Omental fat pad (tissue), 4 donors: ENCODE data around the gene POLR2H. TPM values are rescaled to one million over a fixed set of nuclear protein-coding genes. Genes with fewer than 3 reads are reported as not detected.
A peak's percentile ranks its signal among the peaks of the same experiment; 100 is the strongest.

ENCODE experiments used
- ATAC-seq: fragments of 150-250 bp; one replicate; pipeline ENCODE4 v1.9.1; 2016; ENCODE audit warnings: mild to moderate bottlenecking, moderate library complexity; ENCODE audit not compliant: low FRiP score
- DNase-seq: peaks from one replicate; pipeline ENCODE4 v3.0.0-alpha.2; 2019; ENCODE audit warnings: low spot score
- CTCF ChIP-seq, 3 donors: fragments of 450-650 bp; IDR thresholded peaks; one replicate each; pipeline ENCODE4 v1.5.1; 2016 to 2017; ENCODE audit warnings: antibody characterized with exemption in 3 of 3, mild to moderate bottlenecking in 3 of 3, moderate library complexity in 2 of 3
- total RNA-seq, 4 donors: library from RNA; depleted of rRNA; stranded (reverse); fragments of >200 nt; gene quantifications; one replicate each; pipeline ENCODE4 v1.1.0, GENCODE V29; 2016

The POLR2H gene
- total RNA-seq = 100 to 1,000 TPM in 1 of 4 donors, 10 to 100 TPM in 3; 63.9 to 110 (median 89.3) TPM

GRCh38 chr3:184361532-184361931, at the start of gene POLR2H, which contains the start of gene CLCN2:
Gene POLR2H (plus strand): TSS chr3:184361710. CDS start chr3:184363493, 1,783 bp downstream.
Gene CLCN2 (minus strand): TSS chr3:184361605. CDS start chr3:184361479, 126 bp downstream.
- ATAC-seq (peak; percentile 65), DNase-seq (no peak)
- no peak for TF ChIP-seq CTCF (IDR thresholded peaks at IDR 0.05)

GRCh38 chr3:184314363-184314699, 47.2 kb upstream of the POLR2H start, which contains the start of gene EIF4G1:
Gene EIF4G1 (plus strand): TSS chr3:184314606. CDS start chr3:184315797, 1,191 bp downstream.
- ATAC-seq (peak; percentile 84), DNase-seq (peak; percentile 90)
- no peak for TF ChIP-seq CTCF (IDR thresholded peaks at IDR 0.05)

- DNase-seq (peak; percentile 65), ATAC-seq (peak; percentile 81)
- TF ChIP-seq CTCF (IDR thresholded peaks at IDR 0.05) = no peak
Observed at GRCh38 chr3:184314700-184315542, 46.6 kb upstream of the POLR2H start.

GRCh38 chr3:184315543-184315867, 46.0 kb upstream of the POLR2H start:
- DNase-seq (no peak), ATAC-seq (no peak)
- no peak for TF ChIP-seq CTCF (IDR thresholded peaks at IDR 0.05)

GRCh38 chr3:184315871-184316661, 45.4 kb upstream of the POLR2H start:
- no peak for DNase-seq
- no peak for TF ChIP-seq CTCF (IDR thresholded peaks at IDR 0.05)
- ATAC-seq = no peak

- DNase-seq = no peak
- TF ChIP-seq CTCF (IDR thresholded peaks at IDR 0.05) = no peak
- ATAC-seq = no peak
Observed at GRCh38 chr3:184316792-184317191, 44.7 kb upstream of the POLR2H start.
